ENCODE results near the gene MPHOSPH9.
"Not testable (repeated sequence)": the region's sequence is repeated elsewhere in the genome, so short reads cannot be mapped to it uniquely, and the experiment has no call there.

The MPHOSPH9 gene

GRCh38 chr12:123254853-123255446 lies 22.0 kb upstream of the MPHOSPH9 start:
- no peak overlapping the region for H3K4me3 ChIP-seq (ENCODE audit: low read depth, low read length)
- TF ChIP-seq CTCF (IDR thresholded peaks at IDR 0.05; ENCODE audit: low read depth, low read length): no peak

- H3K4me3 ChIP-seq (ENCODE audit: low read depth, low read length): no peak overlapping the region
- TF ChIP-seq CTCF (IDR thresholded peaks at IDR 0.05; ENCODE audit: low read depth, low read length): no peak
These were observed 20.9 kb upstream of the MPHOSPH9 start for GRCh38 chr12:123253641-123254459.

GRCh38 chr12:123252365-123252764 lies 19.4 kb upstream of the MPHOSPH9 start:
- not testable (repeated sequence) for H3K4me3 ChIP-seq (ENCODE audit: low read depth, low read length)

GRCh38 chr12:123251403-123252076 lies 18.6 kb upstream of the MPHOSPH9 start:
- H3K4me3 ChIP-seq (ENCODE audit: low read depth, low read length): no peak overlapping the region
- no peak for TF ChIP-seq CTCF (IDR thresholded peaks at IDR 0.05; ENCODE audit: low read depth, low read length)

- H3K4me3 ChIP-seq (ENCODE audit: low read depth, low read length): no peak overlapping the region
- TF ChIP-seq CTCF (IDR thresholded peaks at IDR 0.05; ENCODE audit: low read depth, low read length): no peak
These were observed 17.8 kb upstream of the MPHOSPH9 start for GRCh38 chr12:123250471-123251383.

GRCh38 chr12:123248996-123249741 lies 16.2 kb upstream of the MPHOSPH9 start:
- not testable (repeated sequence) for H3K4me3 ChIP-seq (ENCODE audit: low read depth, low read length)

- H3K4me3 ChIP-seq (ENCODE audit: low read depth, low read length): not testable (repeated sequence)
These were observed 15.2 kb upstream of the MPHOSPH9 start for GRCh38 chr12:123248129-123248528.

GRCh38 chr12:123245678-123246077 lies 12.7 kb upstream of the MPHOSPH9 start:
- H3K4me3 ChIP-seq (ENCODE audit: low read depth, low read length): no peak overlapping the region
- no peak for TF ChIP-seq CTCF (IDR thresholded peaks at IDR 0.05; ENCODE audit: low read depth, low read length)

All from WI38 (cell line).